ENCODE results near the gene CDCA5. TPM values are rescaled to one million over a fixed set of nuclear protein-coding genes. Genes with fewer than 3 reads are reported as not detected.

Gene CDCA5
- total RNA-seq, 1 experiment from 2014 or later: 17.3 TPM

GRCh38 chr11:65042891-65043290 lies 40.9 kb downstream of the CDCA5 start:
- intact Hi-C loops (cut with micrococcal nuclease): loop anchor here (5.0 kb wide), 1 partner anchor 39 kb away; the partner anchor contains the start of genes CDCA5 and ZFPL1
- H3K4me1 Mint-ChIP-seq (ENCODE audit: insufficient read depth, unreplicated experiment): peaks cover 10% of the 10 kb centered on the region
- peaks cover 19% of the 10 kb centered on the region for H3K36me3 Mint-ChIP-seq (ENCODE audit: insufficient read depth, unreplicated experiment)
- H3K4me3 Mint-ChIP-seq (ENCODE audit: unreplicated experiment): peak overlapping the region; percentile 89
- no peaks in the 10 kb centered on the region for H3K9me3 Mint-ChIP-seq (ENCODE audit: unreplicated experiment)
- ChIA-PET CTCF (interaction anchor here (1.1 kb wide), 1 partner anchor 52 kb away, joined by 4 read pairs; no protein-coding TSS in a partner anchor), POLR2A (interaction anchor here (0.8 to 1.6 kb wide), 5 partner anchors 10 to 139 kb away, joined by 3 to 4 read pairs (median 3); partner anchors contain the start of genes CAPN1 and MRPL49)
- no TSS peak for BruUV-seq (replicated peaks)
- DNase-seq (ENCODE audit: unreplicated experiment): no peak
- H3K27ac Mint-ChIP-seq (ENCODE audit: low read depth, unreplicated experiment): no peak overlapping the region
- TF ChIP-seq CTCF (IDR thresholded peaks at IDR 0.05; ENCODE audit: unreplicated experiment): no peak
- H3K27me3 Mint-ChIP-seq (ENCODE audit: insufficient read depth, unreplicated experiment): no peaks in the 10 kb centered on the region

- TF ChIP-seq CTCF (IDR thresholded peaks at IDR 0.05; ENCODE audit: unreplicated experiment): no peak
- no TSS peak for BruUV-seq (replicated peaks)
- Mint-ChIP-seq H3K4me3 (ENCODE audit: unreplicated experiment) (peak within 1 kb of the TSS; percentile 89), H3K27me3 (ENCODE audit: insufficient read depth, unreplicated experiment) (no peaks in the 10 kb centered on the region), H3K27ac (ENCODE audit: low read depth, unreplicated experiment) (peak within 1 kb of the TSS; percentile 84), H3K4me1 (ENCODE audit: insufficient read depth, unreplicated experiment) (peaks cover 10% of the 10 kb centered on the region), H3K9me3 (ENCODE audit: unreplicated experiment) (no peaks in the 10 kb centered on the region), H3K36me3 (ENCODE audit: insufficient read depth, unreplicated experiment) (peaks cover 25% of the 10 kb centered on the region)
- intact Hi-C loops (cut with micrococcal nuclease): loop anchor here (5.0 kb wide), 1 partner anchor 41 kb away; the partner anchor contains the start of genes CDCA5 and ZFPL1
- ChIA-PET CTCF (interaction anchor here (0.6 to 5.5 kb wide), 9 partner anchors 13 to 195 kb away, joined by 3 to 27 read pairs (median 4); partner anchors contain the start of genes ARL2, CDCA5, FAU and MRPL49), POLR2A (interaction anchor here (0.6 to 2.7 kb wide), 27 partner anchors 9 to 849 kb away, joined by 3 to 20 read pairs (median 5); partner anchors contain the start of genes ARL2, ATG2A, CCDC85B and FAU)
- peak; percentile 93 for DNase-seq (ENCODE audit: unreplicated experiment)
Observed at GRCh38 chr11:65040847-65041622, 42.8 kb downstream of the CDCA5 start, which contains the start of gene SAC3D1. Gene SAC3D1, plus strand, starts transcription at chr11:65041210. Its CDS starts 83 bp downstream, at chr11:65041293.

GRCh38 chr11:65040520-65040846 lies 43.4 kb downstream of the CDCA5 start:
- CTCF ChIA-PET: interaction anchor here (0.6 to 5.5 kb wide), 8 partner anchors 13 to 195 kb away, joined by 3 to 27 read pairs (median 4); partner anchors contain the start of genes ARL2, CDCA5, FAU and MRPL49
- H3K27ac Mint-ChIP-seq (ENCODE audit: low read depth, unreplicated experiment): peak overlapping the region; percentile 84
- no peaks in the 10 kb centered on the region for H3K9me3 Mint-ChIP-seq (ENCODE audit: unreplicated experiment)
- peak overlapping the region; percentile 89 for H3K4me3 Mint-ChIP-seq (ENCODE audit: unreplicated experiment)
- no peak for DNase-seq (ENCODE audit: unreplicated experiment)
- POLR2A ChIA-PET: interaction anchor here (0.7 to 2.7 kb wide), 21 partner anchors 9 to 850 kb away, joined by 3 to 20 read pairs (median 5); partner anchors contain the start of genes ARL2, ATG2A, CCDC85B and FAU
- H3K4me1 Mint-ChIP-seq (ENCODE audit: insufficient read depth, unreplicated experiment): peaks cover 10% of the 10 kb centered on the region
- no TSS peak for BruUV-seq (replicated peaks)
- no peak for TF ChIP-seq CTCF (IDR thresholded peaks at IDR 0.05; ENCODE audit: unreplicated experiment)
- intact Hi-C loops (cut with micrococcal nuclease): loop anchor here (5.0 kb wide), 1 partner anchor 42 kb away; the partner anchor contains the start of genes CDCA5 and ZFPL1
- H3K36me3 Mint-ChIP-seq (ENCODE audit: insufficient read depth, unreplicated experiment): peaks cover 25% of the 10 kb centered on the region
- no peaks in the 10 kb centered on the region for H3K27me3 Mint-ChIP-seq (ENCODE audit: insufficient read depth, unreplicated experiment)

GRCh38 chr11:65036931-65037330 lies 46.9 kb downstream of the CDCA5 start:
- Mint-ChIP-seq H3K27ac (ENCODE audit: low read depth, unreplicated experiment) (no peak overlapping the region), H3K4me1 (ENCODE audit: insufficient read depth, unreplicated experiment) (no peaks in the 10 kb centered on the region), H3K36me3 (ENCODE audit: insufficient read depth, unreplicated experiment) (peaks cover 32% of the 10 kb centered on the region), H3K9me3 (ENCODE audit: unreplicated experiment) (no peaks in the 10 kb centered on the region), H3K4me3 (ENCODE audit: unreplicated experiment) (no peak overlapping the region), H3K27me3 (ENCODE audit: insufficient read depth, unreplicated experiment) (no peaks in the 10 kb centered on the region)
- no peak for TF ChIP-seq CTCF (IDR thresholded peaks at IDR 0.05; ENCODE audit: unreplicated experiment)
- ChIA-PET POLR2A (interaction anchor here (1.7 kb wide), 1 partner anchor 10 kb away, joined by 3 read pairs; the partner anchor contains the start of gene SNX15), CTCF (interaction anchor here (0.6 to 5.5 kb wide), 4 partner anchors 9 to 74 kb away, joined by 3 to 27 read pairs (median 8); partner anchors contain the start of genes ARL2 and SNX15)
- no TSS peak for BruUV-seq (replicated peaks)
- intact Hi-C loops (cut with micrococcal nuclease): no loop called here
- no peak for DNase-seq (ENCODE audit: unreplicated experiment)

Data from MCF 10A (cell line).